Spleen (tissue), 11 donors: ENCODE results near the gene RBM26. TPM values are rescaled to one million over a fixed set of nuclear protein-coding genes. Genes with fewer than 3 reads are reported as not detected.

Experiments used
- DNase-seq: peaks from one replicate; pipeline ENCODE4 v3.0.0-alpha.2; 2020
- H3K27ac ChIP-seq, 8 donors: fragments of 200-600 bp; sonication (generic) in 7 of 8; 1 replicate in 4 of 8; 2 replicates in 4 of 8; pipeline versions ENCODE4 v1.5.0 to v1.8.0; 2016 to 2021; ENCODE audit warnings: inconsistent platforms in 4 of 8, mild to moderate bottlenecking in 4 of 8, moderate library complexity in 1 of 8
- H3K27me3 ChIP-seq, 7 donors: fragments of 200-600 bp; sonication (generic) in 6 of 7; replicated peaks in 1 of 7; 1 replicate in 4 of 7; 2 replicates in 3 of 7; pipeline versions ENCODE4 v1.5.0 to v1.8.0; 2016 to 2021; ENCODE audit warnings: inconsistent platforms in 3 of 7, mild to moderate bottlenecking in 1 of 7
- H3K36me3 ChIP-seq, 6 donors: fragments of 200-600 bp; sonication (generic) in 5 of 6; 1 replicate in 4 of 6; 2 replicates in 2 of 6; pipeline versions ENCODE4 v1.5.0 to v1.8.0; 2016 to 2021; ENCODE audit warnings: inconsistent platforms in 2 of 6
- H3K4me1 ChIP-seq, 6 donors: fragments of 200-600 bp; sonication (generic) in 5 of 6; 1 replicate in 3 of 6; 2 replicates in 3 of 6; pipeline versions ENCODE4 v1.5.0 to v1.8.0; 2016 to 2021; ENCODE audit warnings: inconsistent platforms in 3 of 6
- H3K4me3 ChIP-seq, 8 donors: fragments of 200-600 bp; sonication (generic) in 7 of 8; 1 replicate in 4 of 8; 2 replicates in 4 of 8; pipeline versions ENCODE4 v1.5.0 to v1.8.0; 2016 to 2021; ENCODE audit warnings: inconsistent platforms in 4 of 8, mild to moderate bottlenecking in 4 of 8, moderate library complexity in 2 of 8
- H3K9me3 ChIP-seq, 8 donors: fragments of 200-600 bp; sonication (generic) in 7 of 8; 1 replicate in 4 of 8; 2 replicates in 4 of 8; pipeline versions ENCODE4 v1.5.0 to v1.8.0; 2016 to 2021; ENCODE audit warnings: inconsistent platforms in 4 of 8
- POLR2A ChIP-seq, 3 donors: fragments of 450-650 bp; IDR thresholded peaks; one replicate each; pipeline ENCODE4 v1.5.1; 2017; ENCODE audit warnings: antibody characterized with exemption in 3 of 3, mild to moderate bottlenecking in 1 of 3
- POLR2AphosphoS5 ChIP-seq, 3 donors: sonication (generic); formaldehyde crosslinking; IDR thresholded peaks; one replicate each; pipeline ENCODE4 v1.5.1; 2017; ENCODE audit warnings: antibody characterized with exemption in 3 of 3
- WGBS, 5 donors: extraction: QIAGEN DNeasy Blood & Tissue Kit in 3 of 5; methylation state at CpG; one replicate each; pipeline versions ENCODE4 v1.1.5 to v1.1.7; 2013 to 2018; 5-methylcytosine and 5-hydroxymethylcytosine counted together
- intact Hi-C: fragments of 100-400 bp; cut with DNase I; formaldehyde crosslinking; loops from one replicate; pipeline ENCODE4 v1.15.0; 2023; ENCODE audit warnings: low total_unique reads
- polyA plus RNA-seq, 3 donors: library from polyadenylated mRNA; stranded (reverse); fragments of 200-250 nt; gene quantifications; one replicate each; pipeline ENCODE4 v1.2.1, GENCODE V29; 2013
- total RNA-seq, 7 donors: library from RNA; depleted of rRNA in 3 of 7; stranded (reverse); fragments of >200 nt in 3 of 7; fragmentation: NEBNext Ultra II Directional in 4 of 7; extraction: Animal tissue kit (Norgen Biotek cat#: 25700) in 4 of 7; gene quantifications; one replicate each; pipeline versions ENCODE4 v1.1.0 to v1.2.1, GENCODE V29; 2016 to 2021
- TF ChIP-seq, protein P1 (sequence below), 11 experiments: fragments of 200-600 bp in 7 of 11; fragments of 450-650 bp in 4 of 11; sonication (generic) in 4 of 11; IDR thresholded peaks in 8 of 11; conservative IDR thresholded peaks in 3 of 11; 1 replicate in 7 of 11; 2 replicates in 4 of 11; pipeline versions ENCODE4 v1.4.0 to v1.8.0; 2016 to 2021; ENCODE audit warnings: antibody characterized with exemption in 11 of 11, inconsistent platforms in 4 of 11, mild to moderate bottlenecking in 1 of 11
- donor health status: healthy with polysubstance abuse.
- donor health status: DM: no; HTN: no; CAD: no; lungs with moderate emphysema.
- donor health status: DM: no; HTN: no; CAD: no.
- donor health status: Bipolar disorder and iron deficiency.
- donor health status: healthy.
- donor health status: DM: no; HTN: no; CAD: no.
- donor health status: DM: yes; HTN: yes; CAD: no.

The RBM26 gene
- total and polyA plus RNA-seq, 10 donors: 25.6 to 87.6 (median 63.6) TPM

DNA sequence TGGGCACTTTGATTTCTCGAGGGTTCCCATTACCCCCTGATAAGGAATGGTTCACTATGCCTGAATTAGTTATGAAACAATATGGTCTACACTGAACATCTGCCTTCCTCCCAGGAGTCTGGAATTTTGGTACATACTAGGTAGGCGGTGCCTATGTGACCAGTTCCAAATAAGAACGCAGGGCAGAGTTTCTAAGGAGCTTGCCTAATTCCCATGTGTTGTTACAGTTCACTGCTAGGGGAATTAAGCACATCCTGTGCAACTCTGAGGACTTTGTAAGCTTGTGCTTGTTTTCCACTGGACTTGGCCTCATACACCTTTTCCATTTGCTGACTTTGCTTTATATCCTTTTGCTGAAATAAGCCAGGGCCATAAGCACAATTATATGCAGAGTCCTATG, 29.2 kb downstream of the RBM26 start:
- Histone ChIP-seq H3K4me3 (no peak overlapping the region), H3K27me3 (no peaks in the 10 kb centered on the region), H3K27ac (no peak overlapping the region), H3K9me3 (no peaks in the 10 kb centered on the region), H3K36me3 (peaks cover 7 to 55% (median 40%) of the 10 kb centered on the region in 6 donors), H3K4me1 (peaks cover 2 to 18% (median 4%) of the 10 kb centered on the region in 6 donors)
- intact Hi-C loops: no loop called here
- no peak for DNase-seq
- WGBS, 5 donors: 90 to 97% (median 92%) methylated on average over 3 of the region's 3 CpGs
- TF ChIP-seq POLR2A (IDR thresholded peaks at IDR 0.05): no peak
- TF ChIP-seq POLR2AphosphoS5 (IDR thresholded peaks at IDR 0.05): no peak
- TF ChIP-seq, protein P1, sequence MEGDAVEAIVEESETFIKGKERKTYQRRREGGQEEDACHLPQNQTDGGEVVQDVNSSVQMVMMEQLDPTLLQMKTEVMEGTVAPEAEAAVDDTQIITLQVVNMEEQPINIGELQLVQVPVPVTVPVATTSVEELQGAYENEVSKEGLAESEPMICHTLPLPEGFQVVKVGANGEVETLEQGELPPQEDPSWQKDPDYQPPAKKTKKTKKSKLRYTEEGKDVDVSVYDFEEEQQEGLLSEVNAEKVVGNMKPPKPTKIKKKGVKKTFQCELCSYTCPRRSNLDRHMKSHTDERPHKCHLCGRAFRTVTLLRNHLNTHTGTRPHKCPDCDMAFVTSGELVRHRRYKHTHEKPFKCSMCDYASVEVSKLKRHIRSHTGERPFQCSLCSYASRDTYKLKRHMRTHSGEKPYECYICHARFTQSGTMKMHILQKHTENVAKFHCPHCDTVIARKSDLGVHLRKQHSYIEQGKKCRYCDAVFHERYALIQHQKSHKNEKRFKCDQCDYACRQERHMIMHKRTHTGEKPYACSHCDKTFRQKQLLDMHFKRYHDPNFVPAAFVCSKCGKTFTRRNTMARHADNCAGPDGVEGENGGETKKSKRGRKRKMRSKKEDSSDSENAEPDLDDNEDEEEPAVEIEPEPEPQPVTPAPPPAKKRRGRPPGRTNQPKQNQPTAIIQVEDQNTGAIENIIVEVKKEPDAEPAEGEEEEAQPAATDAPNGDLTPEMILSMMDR (IDR thresholded peaks at IDR 0.05 in 8 of 11, conservative IDR thresholded peaks at IDR 0.05 in 3 of 11): no peak

DNA sequence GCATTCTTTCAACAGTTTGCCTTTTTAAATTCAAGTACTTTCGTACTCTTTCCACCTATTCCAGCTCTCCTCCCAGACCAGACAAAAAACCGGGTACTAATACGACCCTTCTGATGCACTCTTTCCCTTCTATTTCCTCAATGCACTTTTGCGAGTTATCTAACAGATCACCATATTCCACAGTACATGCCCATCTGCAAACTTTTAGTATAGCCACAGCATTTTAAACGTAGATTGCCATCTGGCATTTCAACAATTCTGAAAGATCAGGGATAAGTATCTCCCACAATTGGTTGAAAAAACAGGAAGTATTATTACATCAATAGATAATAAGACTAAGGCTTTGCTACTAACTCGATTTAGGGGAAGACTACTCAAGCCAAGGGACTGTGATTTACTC, 31.5 kb downstream of the RBM26 start:
- no peak for DNase-seq
- 80 to 87% (median 86%) methylated on average over 6 of the region's 6 CpGs for WGBS, 5 donors
- Histone ChIP-seq H3K36me3 (peaks cover 11 to 78% (median 59%) of the 10 kb centered on the region in 6 donors), H3K4me3 (no peak overlapping the region), H3K4me1 (no peaks in the 10 kb centered on the region), H3K27ac (no peak overlapping the region), H3K27me3 (no peaks in the 10 kb centered on the region), H3K9me3 (no peaks in the 10 kb centered on the region)
- TF ChIP-seq, protein P1 (IDR thresholded peaks at IDR 0.05 in 8 of 11, conservative IDR thresholded peaks at IDR 0.05 in 3 of 11): no peak
- TF ChIP-seq POLR2AphosphoS5 (IDR thresholded peaks at IDR 0.05): no peak
- TF ChIP-seq POLR2A (IDR thresholded peaks at IDR 0.05): no peak
- intact Hi-C loops: no loop called here

DNA sequence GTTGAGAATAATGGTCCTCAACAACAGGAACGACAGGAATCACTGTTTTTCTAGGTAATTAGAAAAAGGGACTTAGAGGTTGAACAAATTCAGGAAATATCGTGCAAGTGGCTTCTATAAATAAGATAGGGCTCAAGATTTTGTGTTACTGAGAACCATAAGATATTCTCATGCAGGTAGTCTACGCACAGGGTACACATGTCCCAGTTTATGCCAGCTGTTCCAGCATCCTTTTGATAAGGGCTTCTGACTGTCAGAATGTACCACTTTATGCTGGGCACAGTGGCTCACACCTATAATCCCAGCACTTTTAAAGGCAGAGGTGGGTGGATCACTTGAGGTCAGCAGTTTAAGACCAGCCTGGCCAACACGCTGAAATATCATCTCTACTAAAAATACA, 32.1 kb downstream of the RBM26 start:
- no peaks in the 10 kb centered on the region for H3K9me3 ChIP-seq
- intact Hi-C loops: no loop called here
- WGBS, 5 donors: 92 to 97% (median 93%) methylated on average over 4 of the region's 4 CpGs
- H3K27ac ChIP-seq: no peak overlapping the region
- no peak overlapping the region for H3K4me3 ChIP-seq
- H3K36me3 ChIP-seq: peaks cover 11 to 84% (median 62%) of the 10 kb centered on the region in 6 donors
- H3K4me1 ChIP-seq: no peaks in the 10 kb centered on the region
- TF ChIP-seq POLR2AphosphoS5 (IDR thresholded peaks at IDR 0.05) (no peak), POLR2A (IDR thresholded peaks at IDR 0.05) (no peak)
- TF ChIP-seq, protein P1 (IDR thresholded peaks at IDR 0.05 in 8 of 11, conservative IDR thresholded peaks at IDR 0.05 in 3 of 11): no peak
- no peak for DNase-seq
- no peaks in the 10 kb centered on the region for H3K27me3 ChIP-seq

DNA sequence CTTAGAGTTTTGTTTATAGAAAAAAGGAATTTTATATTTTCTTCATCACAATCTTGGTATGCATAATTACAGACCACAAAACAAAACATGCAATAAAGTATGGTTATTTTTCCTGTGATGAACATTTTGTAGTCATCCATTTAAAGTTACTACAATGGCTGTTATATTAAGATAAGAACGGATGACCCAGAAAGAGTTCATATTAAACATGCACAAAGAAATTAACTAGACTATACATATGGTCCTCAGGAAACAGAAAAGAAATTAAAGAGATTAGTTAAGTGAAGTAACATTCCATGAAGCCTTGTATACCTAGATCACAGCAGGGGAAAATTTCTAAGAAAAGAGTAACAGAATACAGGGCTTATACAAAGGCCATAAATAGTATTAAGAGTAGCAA, 36.8 kb downstream of the RBM26 start:
- DNase-seq: no peak
- Histone ChIP-seq H3K4me3 (no peak overlapping the region), H3K27ac (no peak overlapping the region), H3K4me1 (no peaks in the 10 kb centered on the region), H3K27me3 (no peaks in the 10 kb centered on the region), H3K9me3 (no peaks in the 10 kb centered on the region), H3K36me3 (peaks cover 4 to 88% (median 71%) of the 10 kb centered on the region in 6 donors)
- intact Hi-C loops: no loop called here
- no peak for TF ChIP-seq POLR2AphosphoS5 (IDR thresholded peaks at IDR 0.05)
- TF ChIP-seq POLR2A (IDR thresholded peaks at IDR 0.05): no peak
- 94 to 100% (median 95%) methylated on average over 1 of the region's 1 CpG for WGBS, 5 donors

DNA sequence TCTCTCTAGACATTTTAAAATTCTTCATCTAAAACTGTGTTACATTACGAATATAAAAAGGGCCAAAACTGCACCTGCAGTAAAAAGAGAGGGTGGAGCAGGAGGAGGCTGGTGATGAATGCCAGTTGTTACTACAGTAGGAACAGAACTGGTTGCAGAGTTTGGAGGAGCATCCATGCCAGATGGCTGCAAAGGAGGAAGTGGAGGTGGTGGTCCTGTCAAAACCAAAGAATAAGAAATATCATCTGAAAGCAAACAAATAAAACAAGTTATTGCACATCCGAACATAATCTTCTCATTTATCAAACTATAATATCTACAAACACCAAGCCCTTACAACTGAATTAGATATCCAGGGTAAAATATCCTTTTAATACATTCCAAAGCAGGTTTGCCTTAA, 40.1 kb downstream of the RBM26 start:
- WGBS, 5 donors: 90 to 93% (median 92%) methylated on average over 2 of the region's 2 CpGs
- intact Hi-C loops: no loop called here
- Histone ChIP-seq H3K27ac (no peak overlapping the region), H3K4me1 (no peaks in the 10 kb centered on the region), H3K9me3 (no peaks in the 10 kb centered on the region), H3K27me3 (no peaks in the 10 kb centered on the region), H3K4me3 (no peak overlapping the region), H3K36me3 (peaks cover 4 to 100% (median 77%) of the 10 kb centered on the region in 6 donors)
- TF ChIP-seq POLR2A (IDR thresholded peaks at IDR 0.05): no peak
- TF ChIP-seq POLR2AphosphoS5 (IDR thresholded peaks at IDR 0.05): no peak
- TF ChIP-seq, protein P1 (IDR thresholded peaks at IDR 0.05 in 8 of 11, conservative IDR thresholded peaks at IDR 0.05 in 3 of 11): no peak
- no peak for DNase-seq
